Measurements from ENCODE around the gene BAHCC1.

GRCh38 chr17:81449351-81449750, 54.1 kb downstream of the BAHCC1 start:
- TF ChIP-seq CTCF (conservative IDR thresholded peaks at IDR 0.05 in 1 of 2, IDR thresholded peaks at IDR 0.05 in 1 of 2; ENCODE audit: low read depth in 1 of 2, low read length in 2 of 2) (no peak), EZH2 (IDR thresholded peaks at IDR 0.05; ENCODE audit: low read length, missing control alignments) (no peak)
